Measurements from ENCODE around the gene KRIT1. TPM values are rescaled to one million over a fixed set of nuclear protein-coding genes. Genes with fewer than 3 reads are reported as not detected.

KRIT1 gene
- total RNA-seq = 38.3 and 40.3 TPM in 2 replicates
- long read RNA-seq, partial matches to known transcripts = 12 of 35 reads
- long read RNA-seq, other reads (novel, unspliced or antisense) = 22 of 35 reads

GRCh38 chr7:92245487-92246359, at the start of gene KRIT1, which contains the start of gene ANKIB1:
Gene KRIT1 (minus strand): TSS chr7:92245914. CDS start chr7:92242135, 3,779 bp downstream.
Gene ANKIB1 (plus strand): TSS chr7:92245974. CDS start chr7:92294979, 49,005 bp downstream.
- Mint-ChIP-seq H3K4me3 (ENCODE audit: unreplicated experiment) (peak within 1 kb of the TSS; percentile 97), H3K4me1 (ENCODE audit: unreplicated experiment) (peaks cover 39% of the 10 kb centered on the region), H3K27ac (ENCODE audit: unreplicated experiment) (peak within 1 kb of the TSS; percentile 99), H3K9me3 (ENCODE audit: unreplicated experiment) (no peaks in the 10 kb centered on the region), H3K36me3 (ENCODE audit: unreplicated experiment) (peaks cover 4% of the 10 kb centered on the region), H3K27me3 (ENCODE audit: unreplicated experiment) (no peaks in the 10 kb centered on the region)
- TF ChIP-seq CTCF (IDR thresholded peaks at IDR 0.05) = no peak
- peak; percentile 92 for DNase-seq (ENCODE audit: extremely low spot score, unreplicated experiment)

GRCh38 chr7:92295391-92295790, 49.7 kb upstream of the KRIT1 start:
- H3K36me3 Mint-ChIP-seq (ENCODE audit: unreplicated experiment) = peaks cover 10% of the 10 kb centered on the region
- H3K27ac Mint-ChIP-seq (ENCODE audit: unreplicated experiment) = no peak overlapping the region
- DNase-seq (ENCODE audit: extremely low spot score, unreplicated experiment) = no peak

GRCh38 chr7:92293896-92294590, 48.3 kb upstream of the KRIT1 start:
- Mint-ChIP-seq H3K4me1 (ENCODE audit: unreplicated experiment) (peaks cover 34% of the 10 kb centered on the region), H3K36me3 (ENCODE audit: unreplicated experiment) (peaks cover 5% of the 10 kb centered on the region), H3K27me3 (ENCODE audit: unreplicated experiment) (no peaks in the 10 kb centered on the region), H3K27ac (ENCODE audit: unreplicated experiment) (peak overlapping the region; percentile 74), H3K4me3 (ENCODE audit: unreplicated experiment) (peak overlapping the region; percentile 26), H3K9me3 (ENCODE audit: unreplicated experiment) (no peaks in the 10 kb centered on the region)
- no peak for DNase-seq (ENCODE audit: extremely low spot score, unreplicated experiment)
- no peak for TF ChIP-seq CTCF (IDR thresholded peaks at IDR 0.05)

More at GRCh38 chr7:92295391-92295790, 49.7 kb upstream of the KRIT1 start:
- H3K4me3 Mint-ChIP-seq (ENCODE audit: unreplicated experiment) = no peak overlapping the region
- no peaks in the 10 kb centered on the region for H3K9me3 Mint-ChIP-seq (ENCODE audit: unreplicated experiment)
- H3K4me1 Mint-ChIP-seq (ENCODE audit: unreplicated experiment) = peaks cover 34% of the 10 kb centered on the region
- no peaks in the 10 kb centered on the region for H3K27me3 Mint-ChIP-seq (ENCODE audit: unreplicated experiment)
- TF ChIP-seq CTCF (IDR thresholded peaks at IDR 0.05) = no peak

- no peaks in the 10 kb centered on the region for H3K27me3 Mint-ChIP-seq (ENCODE audit: unreplicated experiment)
- H3K9me3 Mint-ChIP-seq (ENCODE audit: unreplicated experiment) = peaks cover 5% of the 10 kb centered on the region
- no peak overlapping the region for H3K4me3 Mint-ChIP-seq (ENCODE audit: unreplicated experiment)
- DNase-seq (ENCODE audit: extremely low spot score, unreplicated experiment) = no peak
- no peak for TF ChIP-seq CTCF (IDR thresholded peaks at IDR 0.05)
- H3K27ac Mint-ChIP-seq (ENCODE audit: unreplicated experiment) = no peak overlapping the region
- H3K36me3 Mint-ChIP-seq (ENCODE audit: unreplicated experiment) = peaks cover 5% of the 10 kb centered on the region
- peaks cover 34% of the 10 kb centered on the region for H3K4me1 Mint-ChIP-seq (ENCODE audit: unreplicated experiment)
Measured at GRCh38 chr7:92292981-92293380, 47.3 kb upstream of the KRIT1 start.

- no peak overlapping the region for H3K27ac Mint-ChIP-seq (ENCODE audit: unreplicated experiment)
- DNase-seq (ENCODE audit: extremely low spot score, unreplicated experiment) = no peak
- peaks cover 5% of the 10 kb centered on the region for H3K36me3 Mint-ChIP-seq (ENCODE audit: unreplicated experiment)
- TF ChIP-seq CTCF (IDR thresholded peaks at IDR 0.05) = no peak
- H3K27me3 Mint-ChIP-seq (ENCODE audit: unreplicated experiment) = no peaks in the 10 kb centered on the region
- H3K4me3 Mint-ChIP-seq (ENCODE audit: unreplicated experiment) = no peak overlapping the region
- H3K9me3 Mint-ChIP-seq (ENCODE audit: unreplicated experiment) = peaks cover 6% of the 10 kb centered on the region
- peaks cover 17% of the 10 kb centered on the region for H3K4me1 Mint-ChIP-seq (ENCODE audit: unreplicated experiment)
Measured at GRCh38 chr7:92289321-92289720, 43.6 kb upstream of the KRIT1 start.
